IPS-15b (cell line): ENCODE data around the gene TTLL7.
"Not testable (repeated sequence)": the region's sequence is repeated elsewhere in the genome, so short reads cannot be mapped to it uniquely, and the experiment has no call there.

Experiments used
- H3K27me3 ChIP-seq: one replicate; pipeline ENCODE4 v1.6.1; 2013; ENCODE audit warnings: low read length; ENCODE audit not compliant: control insufficient read depth, insufficient read depth
- H3K36me3 ChIP-seq: one replicate; pipeline ENCODE4 v1.6.1; 2013; ENCODE audit warnings: low read length; ENCODE audit not compliant: control insufficient read depth, insufficient read depth
- H3K4me1 ChIP-seq: one replicate; pipeline ENCODE4 v1.6.1; 2013; ENCODE audit warnings: mild to moderate bottlenecking, low read length; ENCODE audit not compliant: control insufficient read depth, insufficient read depth
- H3K4me3 ChIP-seq: one replicate; pipeline ENCODE4 v1.5.1; 2013; ENCODE audit warnings: low read depth, low read length
- H3K9ac ChIP-seq: one replicate; pipeline ENCODE4 v1.6.1; 2013; ENCODE audit warnings: low read depth, mild to moderate bottlenecking, low read length
- H3K9me3 ChIP-seq: one replicate; pipeline ENCODE4 v1.6.1; 2013; ENCODE audit warnings: mild to moderate bottlenecking, low read length; ENCODE audit not compliant: control insufficient read depth, insufficient read depth

Gene TTLL7

DNA sequence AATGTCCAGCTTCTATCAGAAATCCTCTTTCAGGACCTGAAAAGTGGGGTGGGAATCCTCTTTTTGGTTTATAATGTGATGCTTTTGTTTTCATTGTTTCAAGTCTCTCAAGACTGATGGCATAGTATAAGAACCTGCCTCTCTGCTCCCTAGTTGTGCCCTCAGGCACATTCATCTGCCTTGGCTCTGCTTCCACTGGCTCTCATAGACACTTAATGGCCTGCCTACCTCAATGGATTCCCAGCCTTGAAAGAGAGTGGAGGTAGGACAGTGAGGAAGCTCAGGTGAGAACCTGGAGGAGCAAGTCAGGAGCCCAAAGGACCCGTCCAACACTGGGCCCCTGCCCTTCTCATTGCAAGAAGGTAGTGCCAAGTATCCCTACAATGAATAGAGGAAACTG, 4.8 kb downstream of the TTLL7 start:
- Histone ChIP-seq H3K9me3 (no peaks in the 10 kb centered on the region), H3K4me1 (peaks cover 2% of the 10 kb centered on the region), H3K4me3 (no peak overlapping the region), H3K36me3 (no peaks in the 10 kb centered on the region), H3K9ac (no peak overlapping the region), H3K27me3 (peaks cover 23% of the 10 kb centered on the region)

- Histone ChIP-seq H3K4me1 (no peaks in the 10 kb centered on the region), H3K9ac (no peak overlapping the region), H3K36me3 (no peaks in the 10 kb centered on the region), H3K9me3 (no peaks in the 10 kb centered on the region), H3K4me3 (no peak overlapping the region), H3K27me3 (no peaks in the 10 kb centered on the region)
Measured at GRCh38 chr1:83990734-83991133, 8.2 kb downstream of the TTLL7 start.

GRCh38 chr1:83985048-83985447, 13.9 kb downstream of the TTLL7 start:
- Histone ChIP-seq H3K36me3 (no peaks in the 10 kb centered on the region), H3K9me3 (no peaks in the 10 kb centered on the region), H3K9ac (no peak overlapping the region), H3K4me3 (no peak overlapping the region), H3K27me3 (no peaks in the 10 kb centered on the region), H3K4me1 (no peaks in the 10 kb centered on the region)

DNA sequence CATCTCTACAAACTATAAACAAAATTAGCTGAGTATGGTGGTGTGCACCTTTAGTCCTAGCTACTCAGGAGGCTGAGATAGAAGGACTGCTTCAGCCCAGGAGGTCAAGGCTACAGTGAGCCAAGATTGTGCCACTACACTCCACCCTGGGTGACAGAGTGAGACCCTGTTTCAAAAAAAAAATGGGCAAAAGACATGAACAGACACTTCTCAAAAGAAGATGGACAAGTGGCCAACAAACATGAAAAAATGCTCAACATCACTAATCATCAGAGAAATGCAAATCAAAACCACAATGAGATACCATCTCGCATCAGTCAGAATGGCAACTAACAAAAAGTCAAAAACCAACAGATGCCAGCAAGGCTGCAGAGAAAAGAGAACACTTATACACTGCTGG, 15.0 kb downstream of the TTLL7 start:
- not testable (repeated sequence) for H3K4me3 ChIP-seq, H3K9ac ChIP-seq

GRCh38 chr1:83978056-83978455, 20.9 kb downstream of the TTLL7 start:
- H3K27me3 ChIP-seq = no peaks in the 10 kb centered on the region
- no peaks in the 10 kb centered on the region for H3K36me3 ChIP-seq
- no peaks in the 10 kb centered on the region for H3K4me1 ChIP-seq
- no peak overlapping the region for H3K4me3 ChIP-seq
- H3K9ac ChIP-seq = no peak overlapping the region
- H3K9me3 ChIP-seq = no peaks in the 10 kb centered on the region

More for the DNA sequence above, 15.0 kb downstream of the TTLL7 start:
- H3K36me3 ChIP-seq, H3K4me1 ChIP-seq, H3K9me3 ChIP-seq, H3K27me3 ChIP-seq: not testable (repeated sequence)

DNA sequence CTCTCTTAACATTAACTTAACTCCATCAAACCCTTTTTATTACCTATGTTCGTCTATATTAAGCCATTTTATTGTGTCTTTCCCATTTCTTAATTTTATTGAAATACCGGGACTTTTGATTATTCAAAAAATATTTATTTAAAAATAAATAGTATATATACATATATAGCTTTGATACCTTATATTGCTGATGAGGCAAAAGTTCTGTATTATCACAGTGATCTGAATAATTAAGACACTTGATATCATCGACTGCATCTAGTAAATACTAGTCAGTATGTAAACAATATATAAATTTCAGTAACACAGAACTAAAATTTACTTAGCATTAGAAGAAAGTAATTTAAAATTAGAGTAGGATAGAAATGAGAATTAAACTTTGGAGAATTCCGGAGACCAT, 22.0 kb downstream of the TTLL7 start:
- Histone ChIP-seq H3K4me3 (no peak overlapping the region), H3K36me3 (no peaks in the 10 kb centered on the region), H3K9me3 (no peaks in the 10 kb centered on the region), H3K9ac (no peak overlapping the region), H3K27me3 (no peaks in the 10 kb centered on the region), H3K4me1 (no peaks in the 10 kb centered on the region)

GRCh38 chr1:83970802-83971201, 28.1 kb downstream of the TTLL7 start:
- no peaks in the 10 kb centered on the region for H3K36me3 ChIP-seq
- H3K4me3 ChIP-seq = no peak overlapping the region
- peaks cover 8% of the 10 kb centered on the region for H3K4me1 ChIP-seq
- H3K9ac ChIP-seq = no peak overlapping the region
- no peaks in the 10 kb centered on the region for H3K9me3 ChIP-seq
- no peaks in the 10 kb centered on the region for H3K27me3 ChIP-seq

GRCh38 chr1:83970114-83970513, 28.8 kb downstream of the TTLL7 start:
- H3K9ac ChIP-seq = no peak overlapping the region
- peaks cover 8% of the 10 kb centered on the region for H3K4me1 ChIP-seq
- no peaks in the 10 kb centered on the region for H3K27me3 ChIP-seq
- H3K9me3 ChIP-seq = no peaks in the 10 kb centered on the region
- H3K4me3 ChIP-seq = no peak overlapping the region
- no peaks in the 10 kb centered on the region for H3K36me3 ChIP-seq

GRCh38 chr1:83967336-83967735, 31.6 kb downstream of the TTLL7 start:
- H3K4me3 ChIP-seq = no peak overlapping the region

GRCh38 chr1:83964153-83964552, 34.8 kb downstream of the TTLL7 start:
- H3K4me3 ChIP-seq = no peak overlapping the region
- no peaks in the 10 kb centered on the region for H3K4me1 ChIP-seq

More at GRCh38 chr1:83967336-83967735, 31.6 kb downstream of the TTLL7 start:
- H3K36me3 ChIP-seq = no peaks in the 10 kb centered on the region
- no peak overlapping the region for H3K9ac ChIP-seq
- no peaks in the 10 kb centered on the region for H3K27me3 ChIP-seq
- no peaks in the 10 kb centered on the region for H3K9me3 ChIP-seq
- H3K4me1 ChIP-seq = peaks cover 8% of the 10 kb centered on the region

DNA sequence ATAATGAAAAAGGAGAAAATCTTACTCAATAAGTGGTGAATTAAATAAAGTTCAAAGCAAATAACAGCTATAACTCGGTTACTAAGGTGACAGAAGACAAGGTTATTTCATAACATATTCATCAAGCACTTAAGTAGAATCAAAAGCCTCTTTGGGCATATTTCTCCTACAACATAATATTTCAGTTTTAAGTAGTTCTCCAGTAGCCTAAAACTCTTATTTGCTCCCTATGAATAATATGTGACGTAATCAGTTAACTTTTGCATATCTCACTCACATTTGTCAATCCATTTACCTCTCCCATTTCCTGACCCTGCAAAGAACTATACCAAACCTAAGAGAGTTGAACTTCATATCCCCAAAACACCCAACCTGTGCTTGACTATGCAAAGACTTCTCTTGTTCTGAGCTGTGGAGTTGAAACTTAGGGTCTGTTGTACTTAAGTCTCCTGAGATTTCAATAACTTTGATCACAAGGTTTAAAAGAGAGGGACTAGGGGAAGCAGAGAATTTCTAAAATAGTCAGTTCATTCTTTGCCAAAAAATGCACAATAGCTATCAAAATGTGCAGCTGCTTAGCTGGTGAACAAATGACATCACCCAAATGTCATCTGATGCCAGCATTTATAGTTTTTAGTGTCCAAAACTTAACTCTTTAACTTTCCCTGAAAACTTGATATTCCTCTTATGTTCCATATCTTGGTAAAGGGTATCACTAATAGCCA, 37.2 kb downstream of the TTLL7 start:
- Histone ChIP-seq H3K4me1 (no peaks in the 10 kb centered on the region), H3K9ac (no peak overlapping the region), H3K4me3 (no peak overlapping the region), H3K36me3 (no peaks in the 10 kb centered on the region), H3K27me3 (no peaks in the 10 kb centered on the region), H3K9me3 (no peaks in the 10 kb centered on the region)

More at GRCh38 chr1:83964153-83964552, 34.8 kb downstream of the TTLL7 start:
- Histone ChIP-seq H3K9ac (no peak overlapping the region), H3K27me3 (no peaks in the 10 kb centered on the region), H3K36me3 (no peaks in the 10 kb centered on the region), H3K9me3 (no peaks in the 10 kb centered on the region)

DNA sequence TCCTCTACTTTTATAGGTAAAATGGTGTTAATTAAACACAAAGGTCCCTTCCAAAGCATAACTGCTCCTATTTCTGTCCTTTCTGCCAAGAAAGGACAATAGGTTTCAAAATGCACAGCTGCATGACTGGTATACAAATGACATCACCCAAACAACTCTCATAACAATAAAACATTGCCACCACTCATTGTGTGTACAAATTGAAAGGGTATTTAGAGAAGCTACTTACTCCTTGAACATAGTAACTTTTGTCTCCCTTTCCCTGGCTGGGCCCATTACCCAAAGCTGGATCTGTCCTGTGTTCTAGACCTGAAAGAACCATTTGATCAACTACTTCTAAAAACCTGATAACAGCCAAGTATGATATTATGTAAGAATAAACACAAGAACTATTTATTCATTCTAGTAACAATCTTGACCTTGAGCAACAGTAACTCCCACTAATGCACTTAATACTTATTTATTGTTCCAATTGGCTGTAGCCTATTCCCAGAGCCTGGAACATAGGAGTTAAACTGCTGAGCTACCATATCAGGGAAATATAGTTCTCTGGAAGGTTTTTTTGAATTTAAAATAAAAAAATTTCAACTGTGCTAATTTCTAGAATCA, 38.2 kb downstream of the TTLL7 start:
- H3K27me3 ChIP-seq = no peaks in the 10 kb centered on the region
- no peak overlapping the region for H3K4me3 ChIP-seq
- no peaks in the 10 kb centered on the region for H3K9me3 ChIP-seq
- no peaks in the 10 kb centered on the region for H3K36me3 ChIP-seq
- no peaks in the 10 kb centered on the region for H3K4me1 ChIP-seq
- no peak overlapping the region for H3K9ac ChIP-seq
